Loucy (cell line): ENCODE results near the gene PTGFRN.

Experiments
- CTCF ChIP-seq: fragments of 200-600 bp; sonication (generic); conservative IDR thresholded peaks from 2 replicates; pipeline ENCODE4 v1.5.1; 2014; ENCODE audit warnings: mild to moderate bottlenecking, antibody characterized with exemption, low read length
- EZH2phosphoT487 ChIP-seq: fragments of 200-600 bp; IDR thresholded peaks from 2 replicates; pipeline ENCODE4 v1.6.1; 2018; ENCODE audit warnings: antibody characterized with exemption, mild to moderate bottlenecking, moderate library complexity, borderline replicate concordance

- no peak for TF ChIP-seq CTCF
- no peak for TF ChIP-seq EZH2phosphoT487
Observed at GRCh38 chr1:116909512-116910378, at the start of gene PTGFRN.
